MM.1S (cell line): ENCODE results near the gene TAGLN3.

Source experiments
- DNase-seq: peaks from one replicate; pipeline ENCODE4 v3.0.0-alpha.2; 2015
- H2AFZ ChIP-seq: fragments of 300-600 bp; sonication (generic); 2 replicates; pipeline ENCODE4 v1.6.0; 2016; ENCODE audit warnings: antibody characterized with exemption, low read length
- H3F3A ChIP-seq: fragments of 300-600 bp; sonication (generic); 2 replicates; pipeline ENCODE4 v1.6.1; 2016; ENCODE audit warnings: mild to moderate bottlenecking, antibody characterized with exemption, low read length, moderate library complexity, mixed read lengths; ENCODE audit not compliant: insufficient read depth
- H3K27ac ChIP-seq: fragments of 300-600 bp; sonication (generic); 2 replicates; pipeline ENCODE4 v1.5.1; 2016; ENCODE audit warnings: mild to moderate bottlenecking, low read length
- H3K27me3 ChIP-seq: fragments of 300-600 bp; sonication (generic); replicated peaks from 2 replicates; pipeline ENCODE4 v1.6.0; 2016; ENCODE audit warnings: low read length; ENCODE audit not compliant: insufficient read depth
- H3K36me3 ChIP-seq: fragments of 300-600 bp; sonication (generic); replicated peaks from 2 replicates; pipeline ENCODE4 v1.6.1; 2016; ENCODE audit warnings: mild to moderate bottlenecking, low read length, mixed read lengths; ENCODE audit not compliant: insufficient read depth
- H3K4me1 ChIP-seq: fragments of 300-600 bp; sonication (generic); 2 replicates; pipeline ENCODE4 v1.6.1; 2016; ENCODE audit warnings: low read length, mixed read lengths
- H3K4me2 ChIP-seq: fragments of 300-600 bp; sonication (generic); 2 replicates; pipeline ENCODE4 v1.6.0; 2016; ENCODE audit warnings: low read depth, low read length
- H3K4me3 ChIP-seq: fragments of 300-600 bp; sonication (generic); 2 replicates; pipeline ENCODE4 v1.5.1; 2016; ENCODE audit warnings: low read length, mixed read lengths
- H3K79me2 ChIP-seq: fragments of 300-600 bp; sonication (generic); 2 replicates; pipeline ENCODE4 v1.6.1; 2016; ENCODE audit warnings: mixed run types, low read length, mixed read lengths
- H3K9ac ChIP-seq: fragments of 300-600 bp; sonication (generic); 2 replicates; pipeline ENCODE4 v1.6.1; 2016; ENCODE audit warnings: low read length, mixed read lengths
- H3K9me2 ChIP-seq: fragments of 300-600 bp; sonication (generic); replicated peaks from 2 replicates; pipeline ENCODE4 v1.6.1; 2016; ENCODE audit warnings: mild to moderate bottlenecking, low read length, mixed read lengths; ENCODE audit not compliant: insufficient read depth
- H3K9me3 ChIP-seq: fragments of 300-600 bp; sonication (generic); replicated peaks from 2 replicates; pipeline ENCODE4 v1.6.1; 2016; ENCODE audit warnings: mild to moderate bottlenecking, low read length, mixed read lengths; ENCODE audit not compliant: insufficient read depth
- H4K20me1 ChIP-seq: fragments of 300-600 bp; sonication (generic); 2 replicates; pipeline ENCODE4 v1.6.1; 2016; ENCODE audit warnings: mild to moderate bottlenecking, low read length, moderate library complexity, mixed read lengths; ENCODE audit not compliant: insufficient read depth
- CTCF ChIP-seq: fragments of 300-600 bp; sonication (generic); IDR thresholded peaks from 2 replicates; pipeline ENCODE4 v1.5.1; 2016; ENCODE audit warnings: antibody characterized with exemption, low read length, mixed read lengths
- EZH2 ChIP-seq: fragments of 300-600 bp; sonication (generic); optimal IDR thresholded peaks from 2 replicates; pipeline ENCODE3; 2017; ENCODE audit warnings: low read depth, mild to moderate bottlenecking, antibody characterized with exemption, low read length, mixed read lengths
- EZH2phosphoT487 ChIP-seq: fragments of 300-600 bp; sonication (generic); IDR thresholded peaks from 2 replicates; pipeline ENCODE4 v1.6.1; 2018; ENCODE audit warnings: antibody characterized with exemption, low read length

Gene TAGLN3

GRCh38 chr3:111963424-111963823, 35.3 kb upstream of the TAGLN3 start:
- H3K27me3 ChIP-seq, result no peaks in the 10 kb centered on the region
- no peak for TF ChIP-seq EZH2
- no peak for TF ChIP-seq CTCF
- no peak for TF ChIP-seq EZH2phosphoT487
- no peak overlapping the region for H3K27ac ChIP-seq
- no peak overlapping the region for H3K4me3 ChIP-seq
- DNase-seq, result no peak
- H3F3A ChIP-seq, result no peaks in the 10 kb centered on the region
- H3K9me2 ChIP-seq, result no peaks in the 10 kb centered on the region
- no peaks in the 10 kb centered on the region for H3K4me1 ChIP-seq
- no peaks in the 10 kb centered on the region for H4K20me1 ChIP-seq
- H3K36me3 ChIP-seq, result no peaks in the 10 kb centered on the region
- no peak overlapping the region for H2AFZ ChIP-seq
- no peaks in the 10 kb centered on the region for H3K9me3 ChIP-seq
- H3K4me2 ChIP-seq, result no peak overlapping the region
- no peak overlapping the region for H3K9ac ChIP-seq
- no peaks in the 10 kb centered on the region for H3K79me2 ChIP-seq

GRCh38 chr3:111965484-111965883, 33.2 kb upstream of the TAGLN3 start:
- Histone ChIP-seq H3K9me3 (no peaks in the 10 kb centered on the region), H3K4me2 (no peak overlapping the region), H3K9ac (no peak overlapping the region), H2AFZ (no peak overlapping the region), H3K4me3 (no peak overlapping the region), H3K27me3 (no peaks in the 10 kb centered on the region), H3K36me3 (no peaks in the 10 kb centered on the region), H3F3A (no peaks in the 10 kb centered on the region), H3K4me1 (no peaks in the 10 kb centered on the region), H3K79me2 (no peaks in the 10 kb centered on the region), H3K9me2 (no peaks in the 10 kb centered on the region), H3K27ac (no peak overlapping the region), H4K20me1 (no peaks in the 10 kb centered on the region)
- TF ChIP-seq CTCF (no peak), EZH2 (no peak), EZH2phosphoT487 (no peak)
- DNase-seq, result no peak

GRCh38 chr3:111967068-111967467, 31.7 kb upstream of the TAGLN3 start:
- H3K4me2 ChIP-seq, result no peak overlapping the region
- H3K79me2 ChIP-seq, result no peaks in the 10 kb centered on the region
- no peak overlapping the region for H3K27ac ChIP-seq
- TF ChIP-seq EZH2phosphoT487 (no peak), CTCF (no peak), EZH2 (no peak)
- no peaks in the 10 kb centered on the region for H3K9me2 ChIP-seq
- no peaks in the 10 kb centered on the region for H3K36me3 ChIP-seq
- DNase-seq, result no peak
- H3K27me3 ChIP-seq, result no peaks in the 10 kb centered on the region
- no peak overlapping the region for H2AFZ ChIP-seq
- H3K4me1 ChIP-seq, result no peaks in the 10 kb centered on the region
- H3F3A ChIP-seq, result no peaks in the 10 kb centered on the region
- no peaks in the 10 kb centered on the region for H3K9me3 ChIP-seq
- no peaks in the 10 kb centered on the region for H4K20me1 ChIP-seq
- H3K9ac ChIP-seq, result no peak overlapping the region
- no peak overlapping the region for H3K4me3 ChIP-seq
